Fibroblast of villous mesenchyme (primary cell): ENCODE data around the gene RREB1. TPM values are rescaled to one million over a fixed set of nuclear protein-coding genes. Genes with fewer than 3 reads are reported as not detected.

Source experiments
- DNase-seq: peaks from one replicate; pipeline ENCODE4 v3.0.0-alpha.2; 2010; ENCODE audit warnings: low read depth
- H3K4me3 ChIP-seq: 2 replicates; pipeline ENCODE4 v1.5.1; 2011; ENCODE audit warnings: low read depth, mild to moderate bottlenecking, low read length
- CTCF ChIP-seq: IDR thresholded peaks from 2 replicates; pipeline ENCODE4 v1.5.1; 2012; ENCODE audit warnings: low read depth, mild to moderate bottlenecking, low read length; ENCODE audit not compliant: insufficient read depth
- total RNA-seq: library from RNA; depleted of rRNA; stranded (reverse); fragments of >200 nt; gene quantifications from 2 replicates; pipeline ENCODE4 v1.2.3, GENCODE V29; 2012

RREB1 gene
- total RNA-seq, 1 donor, result 26.3 TPM

GRCh38 chr6:7122684-7123083, 14.9 kb downstream of the RREB1 start:
- TF ChIP-seq CTCF, result no peak
- H3K4me3 ChIP-seq, result no peak overlapping the region
- no peak for DNase-seq

GRCh38 chr6:7124114-7124513, 16.4 kb downstream of the RREB1 start:
- no peak overlapping the region for H3K4me3 ChIP-seq
- TF ChIP-seq CTCF, result no peak
- DNase-seq, result no peak

- TF ChIP-seq CTCF, result no peak
- H3K4me3 ChIP-seq, result no peak overlapping the region
- peak; percentile 65 for DNase-seq
Measured at GRCh38 chr6:7124636-7125035, 16.9 kb downstream of the RREB1 start.

GRCh38 chr6:7125290-7125689, 17.5 kb downstream of the RREB1 start:
- DNase-seq, result no peak
- H3K4me3 ChIP-seq, result no peak overlapping the region
- no peak for TF ChIP-seq CTCF

GRCh38 chr6:7126754-7127153, 19.0 kb downstream of the RREB1 start:
- TF ChIP-seq CTCF, result no peak
- no peak for DNase-seq
- H3K4me3 ChIP-seq, result no peak overlapping the region

GRCh38 chr6:7127680-7128079, 19.9 kb downstream of the RREB1 start:
- H3K4me3 ChIP-seq, result no peak overlapping the region
- TF ChIP-seq CTCF, result no peak
- DNase-seq, result no peak

GRCh38 chr6:7129360-7129759, 21.6 kb downstream of the RREB1 start:
- no peak for TF ChIP-seq CTCF
- no peak overlapping the region for H3K4me3 ChIP-seq
- DNase-seq, result no peak
